HG03103 (cell line): ENCODE data around the gene SMO.
"Not testable (repeated sequence)": the region's sequence is repeated elsewhere in the genome, so short reads cannot be mapped to it uniquely, and the experiment has no call there.

Source experiments
- ATAC-seq: cut with Tn5 transposase; IDR thresholded peaks from one replicate; pipeline ENCODE4 v1.9.1; 2021; ENCODE audit warnings: low read depth; ENCODE audit not compliant: unreplicated experiment

The SMO gene

DNA sequence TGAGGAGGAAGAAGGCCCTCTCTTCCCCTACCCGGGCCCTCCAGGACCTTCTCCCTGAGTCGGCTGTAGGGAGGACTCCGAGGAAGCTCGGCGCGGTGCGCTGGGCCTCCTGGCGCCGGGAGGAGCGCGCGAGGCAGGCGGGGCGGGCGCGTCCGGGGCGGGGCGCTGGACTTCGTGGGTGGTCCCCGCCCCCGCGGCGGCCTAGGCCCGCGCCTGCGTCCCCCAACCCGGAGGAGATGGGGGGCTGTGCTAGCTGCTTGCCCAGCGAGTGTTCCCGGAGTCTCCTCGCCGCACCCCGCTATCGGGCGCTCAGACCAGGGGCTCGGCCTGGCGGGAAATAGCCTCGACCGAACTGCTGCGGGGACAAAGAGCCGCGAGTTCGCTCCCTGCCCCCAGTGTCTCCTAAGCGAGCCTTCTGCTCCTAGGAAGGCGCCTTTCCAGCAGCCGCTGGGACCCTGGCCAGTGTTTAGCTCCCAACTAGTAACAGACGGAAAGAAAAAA lies 19.2 kb upstream of the SMO start:
- no peak for ATAC-seq

DNA sequence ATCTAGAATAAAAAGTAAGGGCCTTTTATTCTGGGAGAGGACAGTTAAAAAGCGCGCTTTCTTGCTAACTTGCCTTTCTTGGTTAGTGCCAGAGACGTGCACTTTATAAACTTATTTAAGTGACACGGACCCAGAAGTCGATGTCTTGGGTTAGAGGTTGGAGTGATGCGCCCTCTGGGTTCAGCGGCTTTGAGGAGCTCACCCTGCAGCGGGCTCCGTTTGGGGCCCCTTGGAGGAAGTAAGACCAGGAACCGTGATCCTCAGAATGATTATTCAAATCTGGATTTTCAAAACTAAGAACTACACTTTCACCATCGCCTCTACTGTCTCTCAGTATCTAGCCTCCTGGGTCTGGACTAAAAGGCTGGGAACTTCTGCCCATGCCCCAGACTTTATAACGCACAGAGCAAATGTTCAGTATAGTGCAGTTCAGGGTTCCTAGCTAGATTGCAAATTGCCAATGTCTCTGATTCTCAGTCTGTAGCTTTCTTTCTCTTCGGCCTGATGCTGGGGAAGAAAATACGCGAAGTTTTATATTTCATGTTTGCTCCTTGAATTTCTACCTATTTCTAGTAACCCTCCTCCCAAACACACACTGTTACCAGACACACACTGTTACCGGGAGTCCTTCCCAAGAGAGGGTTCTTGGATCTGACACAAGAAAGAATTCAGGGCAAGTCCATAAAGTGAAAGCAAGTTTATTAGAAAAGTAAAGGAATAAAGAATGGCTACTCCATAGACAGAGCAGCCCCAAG lies 18.6 kb upstream of the SMO start:
- ATAC-seq, result peak; percentile 56

DNA sequence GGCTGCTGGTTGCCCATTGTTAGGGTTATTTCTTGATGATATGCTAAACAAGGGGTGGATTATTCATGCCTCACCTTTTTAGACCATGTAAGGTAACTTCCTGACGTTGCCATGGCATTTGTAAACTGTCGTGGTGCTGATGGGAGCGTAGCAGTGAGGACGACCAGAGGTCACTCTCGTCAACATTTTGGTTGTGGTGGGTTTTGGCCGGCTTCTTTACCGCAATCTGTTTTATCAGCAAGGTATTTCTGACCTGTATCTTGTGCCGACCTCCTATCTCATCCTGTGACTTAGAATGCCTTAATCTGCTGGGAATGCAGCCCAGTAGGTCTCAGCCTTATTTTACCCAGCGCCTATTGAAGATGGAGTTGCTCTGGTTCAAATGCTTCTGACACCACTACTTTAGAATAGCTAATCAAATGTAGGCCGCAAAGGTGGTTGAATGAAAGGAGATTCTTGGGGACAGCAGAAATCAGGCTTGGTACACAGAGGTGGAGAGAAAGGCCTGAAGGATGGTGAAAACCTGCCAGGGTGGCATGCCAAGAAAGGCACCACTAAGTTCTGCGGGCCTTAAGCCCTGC lies 17.9 kb upstream of the SMO start:
- ATAC-seq, result no peak

DNA sequence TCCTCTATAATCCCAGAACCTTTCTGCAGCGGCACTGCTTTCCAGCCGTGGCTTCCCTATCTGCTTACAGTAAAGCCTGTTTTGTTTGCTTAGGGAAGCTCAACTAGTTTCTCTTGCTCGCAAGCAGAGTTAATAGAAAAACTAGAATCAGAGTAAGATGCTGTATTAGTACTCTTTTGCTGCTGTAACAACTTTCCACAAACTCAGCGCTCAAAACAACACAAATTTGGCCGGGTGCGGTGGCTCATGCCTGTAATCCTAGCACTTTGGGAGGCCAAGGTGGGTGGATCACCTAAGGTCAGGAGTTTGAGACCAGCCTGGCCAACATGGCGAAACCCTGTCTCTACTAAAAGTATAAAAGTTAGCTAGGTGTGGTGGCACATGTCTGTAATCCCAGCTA lies 14.6 kb upstream of the SMO start:
- ATAC-seq, result not testable (repeated sequence)

DNA sequence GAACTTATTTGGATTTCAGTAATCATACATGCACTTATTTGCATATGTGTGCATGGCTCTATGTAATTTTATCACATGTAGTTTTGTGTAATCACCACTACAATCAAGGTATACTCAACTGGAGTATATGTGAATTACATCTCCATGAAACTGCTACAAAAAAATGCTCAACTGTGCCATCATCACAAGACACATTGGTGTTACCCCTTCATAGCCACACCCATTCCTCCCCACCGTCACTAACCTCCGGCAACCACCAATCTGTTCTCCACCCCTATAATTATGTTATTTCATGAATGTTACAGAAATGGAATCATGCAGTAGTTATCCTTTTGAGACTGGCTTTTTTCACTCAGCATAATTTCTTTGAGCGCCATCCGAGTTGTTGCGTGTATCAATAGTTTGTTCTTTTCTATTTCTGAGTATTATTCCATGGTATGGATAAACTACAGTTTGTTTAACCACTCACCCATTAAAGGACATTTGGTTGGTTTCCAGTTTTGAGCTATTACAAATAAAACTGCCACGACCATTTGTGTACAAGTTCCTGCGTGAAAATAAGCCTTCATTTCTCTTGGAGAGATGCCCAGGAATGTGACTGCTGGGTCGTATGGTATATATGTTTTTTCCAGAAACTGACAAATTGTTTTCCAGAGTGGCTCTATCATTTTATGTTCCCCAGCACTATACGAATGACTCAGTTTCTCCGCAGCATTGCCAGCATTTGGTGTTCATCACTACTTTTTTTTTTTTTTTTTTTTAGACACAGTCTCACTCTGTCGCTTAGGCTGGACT lies 11.3 kb upstream of the SMO start:
- ATAC-seq, result no peak

DNA sequence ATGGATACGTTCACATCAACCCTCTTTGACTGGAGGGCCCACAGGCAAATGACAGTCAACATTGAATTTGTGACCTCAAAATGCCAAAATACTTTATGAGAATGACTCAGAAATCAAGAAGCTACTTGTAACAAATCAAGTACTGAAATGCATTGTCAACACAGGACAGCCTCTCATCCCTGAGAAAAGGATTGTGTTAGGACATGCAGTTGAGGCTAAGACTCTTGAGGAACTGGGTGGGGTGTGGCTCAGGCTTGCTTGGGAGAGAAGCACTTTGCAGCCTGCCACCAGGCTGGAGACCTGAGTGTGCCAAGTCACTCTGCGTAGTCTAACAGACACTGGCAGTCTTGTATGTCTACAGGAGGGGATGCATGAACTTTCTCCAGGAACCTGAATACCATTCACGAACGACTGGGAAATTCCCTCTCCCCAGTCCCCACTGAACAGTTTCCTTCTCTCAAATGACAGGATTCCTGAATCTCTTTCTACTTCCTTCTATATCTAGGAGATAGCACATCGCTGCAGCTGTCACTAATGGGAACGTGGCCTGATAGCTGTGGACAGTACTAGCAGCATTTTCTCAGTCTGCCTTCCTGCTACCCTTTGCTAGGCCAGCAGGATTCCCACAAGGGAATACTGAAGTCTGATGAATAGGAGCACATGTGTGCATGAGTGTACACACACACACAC lies 3.3 kb upstream of the SMO start:
- no peak for ATAC-seq

DNA sequence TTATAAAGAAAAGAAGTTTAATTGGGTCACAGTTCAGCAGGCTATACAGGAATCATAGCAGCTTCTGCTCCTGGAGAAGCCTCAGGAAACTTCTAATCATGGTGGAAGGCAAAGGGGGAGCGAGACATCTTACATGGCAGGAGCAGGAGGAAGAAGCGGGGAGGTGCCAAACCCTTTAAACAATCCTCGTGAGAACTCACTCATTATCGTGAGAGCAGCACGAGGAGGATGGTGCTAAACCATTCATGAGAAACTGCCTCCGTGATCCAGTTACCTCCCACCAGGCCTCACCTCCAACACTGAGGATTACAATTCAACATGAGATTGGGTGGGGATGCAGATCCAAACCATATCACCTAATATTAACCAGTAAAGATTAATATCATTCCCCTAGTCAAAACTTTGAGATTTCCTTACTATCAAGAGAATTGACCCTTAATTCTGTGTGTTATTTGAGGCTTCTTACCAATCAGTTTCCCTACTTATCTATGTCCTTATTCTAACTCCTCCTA lies 1.6 kb upstream of the SMO start:
- ATAC-seq, result no peak

DNA sequence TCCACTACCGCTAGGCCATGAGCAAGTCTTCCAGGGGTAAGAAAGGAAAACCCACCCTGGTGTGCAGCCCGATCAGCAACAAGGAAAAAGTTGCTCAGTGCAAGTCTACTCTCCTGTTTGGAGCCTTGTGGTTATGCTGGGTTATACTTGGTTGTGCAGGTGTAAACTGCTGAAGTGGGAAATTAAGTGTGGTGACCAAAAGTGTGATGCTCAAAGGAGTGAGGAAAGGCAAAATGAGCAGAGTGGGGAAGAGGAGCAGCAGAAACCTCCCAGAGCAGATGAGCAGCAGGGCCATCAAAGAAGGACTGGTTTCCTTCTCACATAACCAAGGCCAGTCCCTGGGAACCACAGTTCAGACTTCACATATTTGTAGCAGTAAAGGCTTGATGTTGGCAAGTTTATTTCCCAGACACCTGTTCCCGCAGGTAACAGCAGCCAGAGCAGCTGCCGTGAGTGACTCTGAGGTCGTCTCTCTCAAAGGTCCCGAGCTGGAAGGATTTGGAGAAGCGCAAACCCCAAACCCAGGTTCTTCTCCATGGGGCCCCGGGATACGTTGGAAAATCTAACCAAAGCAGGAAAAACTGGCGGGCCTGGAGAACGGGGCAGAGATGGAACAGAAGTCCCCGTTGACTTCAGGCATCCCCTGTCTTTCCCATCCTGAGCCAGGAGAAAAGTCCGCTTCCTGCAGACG lies 607 bp upstream of the SMO start:
- no peak for ATAC-seq

DNA sequence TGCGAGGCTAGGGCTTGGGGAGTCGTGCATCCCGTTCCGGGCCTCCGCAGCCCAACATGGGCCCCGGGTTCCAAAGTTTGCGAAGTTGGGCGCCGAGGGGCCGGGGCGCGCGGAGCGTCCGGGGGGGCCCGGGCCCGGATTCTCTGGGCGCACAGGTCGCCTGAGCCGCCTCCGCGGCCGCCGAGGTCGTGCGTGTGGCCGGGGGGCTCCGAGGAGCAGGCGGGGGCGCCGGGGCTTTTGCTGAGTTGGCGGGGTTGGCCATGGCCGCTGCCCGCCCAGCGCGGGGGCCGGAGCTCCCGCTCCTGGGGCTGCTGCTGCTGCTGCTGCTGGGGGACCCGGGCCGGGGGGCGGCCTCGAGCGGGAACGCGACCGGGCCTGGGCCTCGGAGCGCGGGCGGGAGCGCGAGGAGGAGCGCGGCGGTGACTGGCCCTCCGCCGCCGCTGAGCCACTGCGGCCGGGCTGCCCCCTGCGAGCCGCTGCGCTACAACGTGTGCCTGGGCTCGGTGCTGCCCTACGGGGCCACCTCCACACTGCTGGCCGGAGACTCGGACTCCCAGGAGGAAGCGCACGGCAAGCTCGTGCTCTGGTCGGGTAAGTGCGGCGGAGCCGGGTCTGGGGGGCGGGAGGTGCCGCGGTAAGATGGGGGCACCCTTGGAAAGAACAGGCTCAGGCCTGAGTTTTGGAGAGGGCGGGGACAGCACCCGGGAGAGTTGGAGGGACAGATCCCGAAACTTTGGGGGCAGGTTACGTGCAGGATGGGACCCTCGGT lies 643 bp downstream of the SMO start:
- ATAC-seq, result no peak

DNA sequence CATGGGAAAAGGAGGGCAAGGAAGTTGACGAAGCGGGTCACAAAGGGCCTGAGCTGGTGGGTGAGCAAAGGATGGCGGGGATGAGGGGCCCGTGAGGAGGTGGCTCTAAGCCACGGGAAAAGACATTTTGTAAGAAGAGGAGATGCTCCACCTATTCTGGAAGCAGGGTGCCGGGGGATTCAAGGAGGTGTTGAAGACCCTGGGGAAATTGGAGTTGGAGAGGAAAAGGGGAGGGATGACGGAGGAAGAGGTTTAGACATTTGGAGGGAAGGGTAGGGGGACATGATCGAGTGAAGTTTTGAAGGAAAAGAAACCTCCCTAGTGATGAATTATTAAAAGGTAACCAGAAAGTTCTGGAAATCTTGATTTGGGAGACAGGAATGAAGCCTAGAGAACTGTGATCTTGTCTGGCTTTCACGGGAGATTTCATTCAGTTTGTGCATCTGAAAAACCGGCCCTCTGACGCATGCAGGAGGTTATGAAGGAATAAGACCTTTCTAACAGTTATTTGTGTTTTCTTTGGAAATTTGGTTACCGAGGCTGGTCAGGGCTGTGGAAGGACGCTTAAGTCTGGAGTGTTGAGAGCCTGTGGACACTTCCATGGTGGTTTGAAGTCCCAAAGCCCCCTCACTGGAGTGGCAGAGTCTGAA lies 1.4 kb downstream of the SMO start:
- ATAC-seq, result no peak

DNA sequence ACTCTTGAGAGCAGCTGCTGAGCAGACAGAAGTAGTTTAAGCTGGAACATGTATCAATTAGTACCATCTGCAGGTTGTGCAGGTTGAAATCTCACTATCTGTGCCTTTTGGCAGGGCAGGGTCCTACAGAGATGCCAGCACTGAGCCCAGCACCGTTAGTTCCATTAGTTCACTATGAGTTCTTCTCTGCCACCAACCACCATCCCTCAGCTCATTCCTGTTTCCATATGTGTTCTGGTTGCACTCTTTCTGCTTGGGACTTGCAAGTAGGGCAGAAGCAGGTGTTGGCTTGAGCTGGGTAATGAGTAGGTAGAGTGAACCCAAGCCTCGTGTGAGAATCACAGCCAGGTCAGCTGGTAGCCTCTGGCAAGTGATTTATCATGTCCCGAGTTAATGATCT lies 2.8 kb downstream of the SMO start:
- ATAC-seq, result no peak

DNA sequence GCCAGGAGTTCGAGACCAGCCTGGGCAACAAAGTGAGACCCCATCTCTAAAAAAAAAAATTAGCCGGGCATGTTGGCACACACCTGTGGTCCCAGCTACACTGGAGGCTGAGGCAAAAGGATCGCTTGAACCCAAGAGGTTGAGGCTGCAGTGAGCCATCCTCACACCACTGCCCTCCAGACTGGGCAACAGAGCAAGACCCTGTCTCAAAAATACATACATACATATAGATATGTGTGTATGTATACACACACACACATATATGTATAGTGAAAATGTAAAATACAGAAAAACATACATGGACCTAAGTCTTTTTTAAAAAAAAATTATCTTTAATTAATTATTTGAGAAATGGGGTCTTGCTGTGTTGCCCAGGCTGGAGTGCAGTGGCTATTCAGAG lies 5.5 kb downstream of the SMO start:
- no peak for ATAC-seq

DNA sequence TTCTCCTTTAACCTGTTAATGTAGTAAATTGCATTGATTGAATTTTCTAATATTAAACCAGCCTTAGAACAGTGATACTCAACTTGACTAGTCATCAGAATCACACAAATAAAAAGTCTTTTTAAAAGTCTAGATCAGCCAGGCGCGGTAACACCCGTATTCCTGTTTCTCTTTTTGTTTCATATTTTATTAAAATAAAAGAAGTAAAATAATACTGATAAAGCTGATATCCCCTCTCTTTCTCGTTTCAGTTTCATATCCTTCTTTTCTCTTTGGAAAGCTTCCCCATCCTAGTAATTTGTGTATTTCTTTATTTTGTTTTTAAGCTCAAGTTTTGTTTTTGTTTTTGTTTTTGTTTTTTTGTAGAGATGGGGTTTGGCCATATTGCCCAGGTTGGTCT lies 9.3 kb downstream of the SMO start:
- ATAC-seq, result no peak

DNA sequence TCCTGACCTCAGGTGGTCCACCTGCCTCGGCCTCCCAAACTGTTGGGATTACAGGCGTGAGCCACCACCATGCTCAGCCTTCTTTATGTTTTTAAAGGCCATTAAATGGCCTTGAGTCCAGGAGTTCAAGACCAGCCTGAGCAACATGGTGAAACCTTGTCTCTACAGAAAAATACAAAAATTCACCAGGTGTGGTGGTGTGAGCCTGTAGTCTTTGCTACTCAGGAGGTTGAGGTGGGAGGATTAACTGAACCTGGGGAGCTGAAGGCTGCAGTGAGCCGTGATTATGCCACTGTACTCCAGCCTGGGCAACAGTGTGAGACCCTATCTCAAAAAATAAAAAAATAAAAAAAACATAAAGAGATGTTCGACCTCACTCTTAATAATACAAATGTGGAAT lies 11.0 kb downstream of the SMO start:
- no peak for ATAC-seq

DNA sequence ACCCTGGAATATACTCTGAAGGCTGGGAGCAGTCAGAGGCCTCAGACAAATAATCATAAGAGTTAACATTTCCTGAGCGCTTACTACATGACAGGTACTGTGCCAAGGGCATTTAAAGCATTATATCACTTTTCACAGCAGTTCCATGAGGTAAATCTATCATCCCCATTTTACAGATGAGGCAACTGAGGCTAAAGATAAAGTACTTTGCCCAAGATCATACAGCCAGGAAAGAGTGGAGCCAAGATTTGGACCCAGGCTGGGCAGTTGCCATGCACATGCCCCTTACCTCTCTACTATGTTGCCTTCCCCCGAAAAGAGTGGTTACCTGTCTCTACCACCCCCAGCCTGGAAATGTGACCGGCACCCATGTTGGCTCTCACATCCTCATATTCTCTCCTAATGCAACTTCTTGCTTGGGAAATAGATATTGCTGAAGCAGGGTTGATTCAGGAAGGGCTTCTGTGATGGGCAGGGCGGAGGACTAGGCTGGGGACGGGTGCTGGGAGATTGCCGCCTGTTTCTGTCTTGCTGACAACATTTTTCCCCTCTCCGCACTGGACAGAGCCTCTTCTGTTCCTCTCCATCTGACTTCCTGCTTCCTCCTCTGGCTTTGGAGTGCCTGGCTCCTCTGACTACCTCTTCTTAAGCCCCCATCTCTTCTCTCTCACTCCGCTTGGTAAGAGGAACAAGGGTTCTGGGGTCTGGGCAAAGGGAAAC lies 13.8 kb downstream of the SMO start:
- ATAC-seq, result no peak

DNA sequence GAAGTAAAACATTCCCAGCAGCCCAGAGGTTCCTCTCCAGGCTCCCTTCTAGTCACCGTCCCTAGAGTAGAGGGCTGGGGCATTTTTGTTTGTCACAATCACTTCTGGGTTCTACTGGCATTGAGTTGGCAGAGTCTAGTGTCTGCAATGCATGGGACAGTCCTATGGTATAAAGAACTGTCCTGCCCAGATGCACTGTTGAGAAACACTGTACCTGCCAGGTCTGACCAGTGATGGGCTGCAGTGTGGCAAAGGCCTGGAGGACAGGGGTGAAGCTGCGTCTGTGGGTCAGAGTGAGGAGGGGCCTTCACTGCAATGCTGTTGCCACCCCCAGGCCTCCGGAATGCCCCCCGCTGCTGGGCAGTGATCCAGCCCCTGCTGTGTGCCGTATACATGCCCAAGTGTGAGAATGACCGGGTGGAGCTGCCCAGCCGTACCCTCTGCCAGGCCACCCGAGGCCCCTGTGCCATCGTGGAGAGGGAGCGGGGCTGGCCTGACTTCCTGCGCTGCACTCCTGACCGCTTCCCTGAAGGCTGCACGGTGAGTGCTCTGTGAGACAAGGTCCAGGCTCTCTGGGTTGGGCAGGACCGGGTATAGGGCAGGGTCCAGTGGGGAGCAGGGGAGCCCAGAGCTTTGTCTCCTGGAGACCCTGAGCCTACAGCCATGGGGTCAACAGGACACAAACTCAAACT lies 14.8 kb downstream of the SMO start:
- no peak for ATAC-seq

DNA sequence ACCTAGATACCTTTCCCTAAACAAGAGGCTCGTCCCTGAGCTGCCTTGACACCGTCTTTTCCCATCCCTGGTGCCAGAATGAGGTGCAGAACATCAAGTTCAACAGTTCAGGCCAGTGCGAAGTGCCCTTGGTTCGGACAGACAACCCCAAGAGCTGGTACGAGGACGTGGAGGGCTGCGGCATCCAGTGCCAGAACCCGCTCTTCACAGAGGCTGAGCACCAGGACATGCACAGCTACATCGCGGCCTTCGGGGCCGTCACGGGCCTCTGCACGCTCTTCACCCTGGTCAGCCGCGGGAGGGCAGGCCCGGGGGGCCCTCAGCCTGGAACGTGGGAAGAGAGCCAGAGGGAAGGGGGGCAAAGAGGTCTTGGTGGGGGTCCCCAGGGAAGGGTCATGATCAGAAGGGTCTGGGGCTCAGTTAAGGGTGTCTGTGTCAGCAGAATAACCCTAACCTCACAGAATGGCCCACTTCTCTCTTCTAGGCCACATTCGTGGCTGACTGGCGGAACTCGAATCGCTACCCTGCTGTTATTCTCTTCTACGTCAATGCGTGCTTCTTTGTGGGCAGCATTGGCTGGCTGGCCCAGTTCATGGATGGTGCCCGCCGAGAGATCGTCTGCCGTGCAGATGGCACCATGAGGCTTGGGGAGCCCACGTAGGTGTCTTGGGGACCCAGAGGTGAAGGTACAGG lies 16.8 kb downstream of the SMO start:
- no peak for ATAC-seq
